ENCODE measurements around the gene AP5M1. TPM values are rescaled to one million over a fixed set of nuclear protein-coding genes. Genes with fewer than 3 reads are reported as not detected.
"Not testable (repeated sequence)": the region's sequence is repeated elsewhere in the genome, so short reads cannot be mapped to it uniquely, and the experiment has no call there.

Gene AP5M1, protein sequence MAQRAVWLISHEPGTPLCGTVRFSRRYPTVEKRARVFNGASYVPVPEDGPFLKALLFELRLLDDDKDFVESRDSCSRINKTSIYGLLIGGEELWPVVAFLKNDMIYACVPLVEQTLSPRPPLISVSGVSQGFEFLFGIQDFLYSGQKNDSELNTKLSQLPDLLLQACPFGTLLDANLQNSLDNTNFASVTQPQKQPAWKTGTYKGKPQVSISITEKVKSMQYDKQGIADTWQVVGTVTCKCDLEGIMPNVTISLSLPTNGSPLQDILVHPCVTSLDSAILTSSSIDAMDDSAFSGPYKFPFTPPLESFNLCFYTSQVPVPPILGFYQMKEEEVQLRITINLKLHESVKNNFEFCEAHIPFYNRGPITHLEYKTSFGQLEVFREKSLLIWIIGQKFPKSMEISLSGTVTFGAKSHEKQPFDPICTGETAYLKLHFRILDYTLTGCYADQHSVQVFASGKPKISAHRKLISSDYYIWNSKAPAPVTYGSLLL
- 38.7 and 48.2 TPM in 2 replicates for total RNA-seq

GRCh38 chr14:57268161-57269069, at the start of gene AP5M1, which contains the start of gene EXOC5:
AP5M1 (plus strand) TSS chr14:57268971; CDS start chr14:57269315, 344 bp downstream.
EXOC5 (minus strand) TSS chr14:57268905; CDS start chr14:57268648, 257 bp downstream.
- DNase-seq (ENCODE audit: low spot score): peak; percentile 92
- Mint-ChIP-seq H3K27ac (peak within 1 kb of the TSS; percentile 100), H3K4me3 (peak within 1 kb of the TSS; percentile 99), H3K27me3 (ENCODE audit: insufficient read depth) (no peaks in the 10 kb centered on the region), H3K36me3 (ENCODE audit: low read depth) (peaks cover 18% of the 10 kb centered on the region), H3K4me1 (ENCODE audit: low read depth) (peaks cover 60% of the 10 kb centered on the region), H3K9me3 (no peaks in the 10 kb centered on the region)
- intact Hi-C loops (cut with micrococcal nuclease): loop anchor here (1.0 to 5.0 kb wide), 8 partner anchors 36 to 1894 kb away; partner anchors contain the start of genes ARID4A, NAA30, PSMA3 and TMEM260

DNA sequence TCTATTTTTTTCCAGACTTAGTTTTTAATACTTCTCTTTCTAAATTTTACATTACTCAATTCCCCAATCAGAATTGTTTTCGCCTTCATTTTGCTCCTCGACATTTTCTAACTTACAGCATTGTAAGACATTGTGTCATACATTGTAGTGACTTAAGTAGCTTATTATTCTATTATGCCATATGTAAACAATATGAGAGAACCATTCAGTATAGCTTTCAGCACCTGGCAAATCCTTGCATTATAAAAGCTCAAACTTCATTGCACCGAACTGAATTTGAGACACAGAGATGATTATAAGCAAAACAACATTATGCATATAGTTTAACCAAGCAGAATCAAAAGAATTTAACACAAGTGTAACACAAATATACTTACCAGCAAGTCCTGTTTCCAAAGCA, 46.8 kb upstream of the AP5M1 start:
- no peaks in the 10 kb centered on the region for H3K27me3 Mint-ChIP-seq (ENCODE audit: insufficient read depth)
- no peaks in the 10 kb centered on the region for H3K9me3 Mint-ChIP-seq
- H3K4me3 Mint-ChIP-seq: no peak overlapping the region
- peaks cover 23% of the 10 kb centered on the region for H3K36me3 Mint-ChIP-seq (ENCODE audit: low read depth)
- no peak for DNase-seq (ENCODE audit: low spot score)
- intact Hi-C loops (cut with micrococcal nuclease): no loop called here
- H3K27ac Mint-ChIP-seq: no peak overlapping the region
- no peaks in the 10 kb centered on the region for H3K4me1 Mint-ChIP-seq (ENCODE audit: low read depth)

DNA sequence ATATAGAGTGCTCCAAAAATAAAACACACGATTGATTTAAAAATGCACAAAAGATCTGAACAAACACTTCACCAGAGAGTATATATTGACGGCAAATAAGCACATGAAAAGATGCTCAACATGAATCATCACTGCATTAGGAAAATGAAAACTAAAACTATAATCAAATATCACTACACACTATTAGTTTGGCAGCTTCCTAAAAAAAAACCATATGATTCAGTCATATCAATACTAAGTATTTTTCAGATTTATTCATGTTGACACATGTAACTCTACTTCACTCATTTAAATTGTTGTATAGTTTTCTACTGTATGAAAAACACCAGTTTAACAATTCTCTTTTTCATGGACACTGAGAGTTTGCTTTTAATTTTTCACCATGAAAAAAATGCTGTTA, 41.7 kb upstream of the AP5M1 start:
- Mint-ChIP-seq H3K27ac (no peak overlapping the region), H3K9me3 (peaks cover 3% of the 10 kb centered on the region), H3K36me3 (ENCODE audit: low read depth) (peaks cover 38% of the 10 kb centered on the region), H3K4me1 (ENCODE audit: low read depth) (peaks cover 3% of the 10 kb centered on the region), H3K4me3 (no peak overlapping the region), H3K27me3 (ENCODE audit: insufficient read depth) (no peaks in the 10 kb centered on the region)
- intact Hi-C loops (cut with micrococcal nuclease): no loop called here
- DNase-seq (ENCODE audit: low spot score): no peak

- H3K9me3 Mint-ChIP-seq; H3K4me3 Mint-ChIP-seq; intact Hi-C loops (cut with micrococcal nuclease); H3K4me1 Mint-ChIP-seq (ENCODE audit: low read depth); DNase-seq (ENCODE audit: low spot score); H3K27ac Mint-ChIP-seq; H3K27me3 Mint-ChIP-seq (ENCODE audit: insufficient read depth): not testable (repeated sequence)
- peaks cover 43% of the 10 kb centered on the region for H3K36me3 Mint-ChIP-seq (ENCODE audit: low read depth)
These were observed 40.5 kb upstream of the AP5M1 start for GRCh38 chr14:57228320-57228719.

- Mint-ChIP-seq H3K4me3 (no peak overlapping the region), H3K9me3 (peaks cover 3% of the 10 kb centered on the region), H3K27ac (no peak overlapping the region), H3K27me3 (ENCODE audit: insufficient read depth) (no peaks in the 10 kb centered on the region), H3K4me1 (ENCODE audit: low read depth) (peaks cover 8% of the 10 kb centered on the region), H3K36me3 (ENCODE audit: low read depth) (peaks cover 41% of the 10 kb centered on the region)
- DNase-seq (ENCODE audit: low spot score): no peak
- intact Hi-C loops (cut with micrococcal nuclease): loop anchor here (5.0 kb wide), 1 partner anchor 35 kb away; the partner anchor contains the start of genes AP5M1 and EXOC5
These were observed 36.8 kb upstream of the AP5M1 start for GRCh38 chr14:57232006-57232405.

- H3K4me3 Mint-ChIP-seq; DNase-seq (ENCODE audit: low spot score); H3K27ac Mint-ChIP-seq; intact Hi-C loops (cut with micrococcal nuclease); H3K4me1 Mint-ChIP-seq (ENCODE audit: low read depth); H3K27me3 Mint-ChIP-seq (ENCODE audit: insufficient read depth); H3K9me3 Mint-ChIP-seq; H3K36me3 Mint-ChIP-seq (ENCODE audit: low read depth): not testable (repeated sequence)
These were observed 28.7 kb upstream of the AP5M1 start for GRCh38 chr14:57240115-57240514.

- Mint-ChIP-seq H3K9me3 (no peaks in the 10 kb centered on the region), H3K4me1 (ENCODE audit: low read depth) (no peaks in the 10 kb centered on the region), H3K27ac (no peak overlapping the region), H3K36me3 (ENCODE audit: low read depth) (peaks cover 7% of the 10 kb centered on the region), H3K27me3 (ENCODE audit: insufficient read depth) (no peaks in the 10 kb centered on the region), H3K4me3 (no peak overlapping the region)
- no peak for DNase-seq (ENCODE audit: low spot score)
- intact Hi-C loops (cut with micrococcal nuclease): no loop called here
These were observed 25.5 kb upstream of the AP5M1 start for GRCh38 chr14:57243320-57243719.

- Mint-ChIP-seq H3K4me3 (no peak overlapping the region), H3K27ac (no peak overlapping the region), H3K4me1 (ENCODE audit: low read depth) (no peaks in the 10 kb centered on the region), H3K27me3 (ENCODE audit: insufficient read depth) (no peaks in the 10 kb centered on the region), H3K36me3 (ENCODE audit: low read depth) (peaks cover 7% of the 10 kb centered on the region), H3K9me3 (no peaks in the 10 kb centered on the region)
- no peak for DNase-seq (ENCODE audit: low spot score)
- intact Hi-C loops (cut with micrococcal nuclease): no loop called here
These were observed 24.7 kb upstream of the AP5M1 start for GRCh38 chr14:57244106-57244505.

GRCh38 chr14:57245941-57246340, 22.8 kb upstream of the AP5M1 start:
- H3K9me3 Mint-ChIP-seq: no peaks in the 10 kb centered on the region
- no peak overlapping the region for H3K27ac Mint-ChIP-seq
- intact Hi-C loops (cut with micrococcal nuclease): no loop called here
- DNase-seq (ENCODE audit: low spot score): no peak
- H3K4me1 Mint-ChIP-seq (ENCODE audit: low read depth): no peaks in the 10 kb centered on the region
- peaks cover 7% of the 10 kb centered on the region for H3K36me3 Mint-ChIP-seq (ENCODE audit: low read depth)
- no peak overlapping the region for H3K4me3 Mint-ChIP-seq
- no peaks in the 10 kb centered on the region for H3K27me3 Mint-ChIP-seq (ENCODE audit: insufficient read depth)

DNA sequence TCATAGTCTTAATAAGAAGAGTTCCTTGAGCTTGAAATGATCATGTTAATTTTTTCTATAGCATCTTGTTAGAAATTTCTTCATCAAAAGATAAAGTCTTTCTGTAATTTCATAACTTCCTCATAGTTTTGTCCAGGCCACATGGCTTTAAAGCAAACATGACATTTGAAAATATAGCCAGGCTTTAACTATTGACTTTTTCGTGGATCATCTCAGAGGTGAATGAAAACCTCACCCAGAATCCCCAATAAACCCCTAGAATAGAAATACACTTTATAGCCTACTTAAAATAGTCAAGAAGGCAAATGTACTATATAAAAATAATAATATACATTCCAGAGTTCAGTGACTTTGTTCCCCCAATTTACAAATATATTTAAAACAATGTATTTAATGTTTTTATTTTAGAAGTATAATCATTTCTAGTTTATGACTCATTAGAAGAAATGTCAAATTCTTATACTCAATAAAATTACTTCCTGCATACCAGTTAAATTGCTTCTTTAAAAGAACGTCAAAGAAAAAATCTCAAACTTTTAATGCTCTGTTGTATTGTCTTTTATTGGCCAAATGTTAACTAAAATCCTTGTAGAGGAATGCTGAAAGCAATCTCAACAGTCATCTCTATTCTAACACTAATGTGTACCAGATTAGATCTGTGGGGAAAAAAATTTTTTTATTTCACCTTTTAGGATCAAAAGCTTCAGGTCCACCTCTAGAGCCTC, 21.7 kb upstream of the AP5M1 start:
- Mint-ChIP-seq H3K36me3 (ENCODE audit: low read depth) (peaks cover 7% of the 10 kb centered on the region), H3K4me1 (ENCODE audit: low read depth) (peaks cover 7% of the 10 kb centered on the region), H3K4me3 (no peak overlapping the region), H3K27ac (no peak overlapping the region), H3K27me3 (ENCODE audit: insufficient read depth) (no peaks in the 10 kb centered on the region), H3K9me3 (no peaks in the 10 kb centered on the region)
- intact Hi-C loops (cut with micrococcal nuclease): no loop called here
- no peak for DNase-seq (ENCODE audit: low spot score)

GRCh38 chr14:57254884-57255283, 13.9 kb upstream of the AP5M1 start:
- Mint-ChIP-seq H3K4me1 (ENCODE audit: low read depth) (peaks cover 9% of the 10 kb centered on the region), H3K27me3 (ENCODE audit: insufficient read depth) (no peaks in the 10 kb centered on the region), H3K9me3 (peaks cover 3% of the 10 kb centered on the region), H3K4me3 (no peak overlapping the region), H3K27ac (no peak overlapping the region), H3K36me3 (ENCODE audit: low read depth) (peaks cover 18% of the 10 kb centered on the region)
- intact Hi-C loops (cut with micrococcal nuclease): no loop called here
- DNase-seq (ENCODE audit: low spot score): no peak

GRCh38 chr14:57258221-57258620, 10.6 kb upstream of the AP5M1 start:
- H3K4me1 Mint-ChIP-seq (ENCODE audit: low read depth): peaks cover 12% of the 10 kb centered on the region
- H3K27ac Mint-ChIP-seq; DNase-seq (ENCODE audit: low spot score); intact Hi-C loops (cut with micrococcal nuclease); H3K27me3 Mint-ChIP-seq (ENCODE audit: insufficient read depth); H3K4me3 Mint-ChIP-seq; H3K9me3 Mint-ChIP-seq: not testable (repeated sequence)
- H3K36me3 Mint-ChIP-seq (ENCODE audit: low read depth): peaks cover 18% of the 10 kb centered on the region
